ENCODE measurements around the gene LIN37. TPM values are rescaled to one million over a fixed set of nuclear protein-coding genes. Genes with fewer than 3 reads are reported as not detected.

Gene LIN37
- total RNA-seq, 1 experiment from 2014 or later, result 6.4 TPM

DNA sequence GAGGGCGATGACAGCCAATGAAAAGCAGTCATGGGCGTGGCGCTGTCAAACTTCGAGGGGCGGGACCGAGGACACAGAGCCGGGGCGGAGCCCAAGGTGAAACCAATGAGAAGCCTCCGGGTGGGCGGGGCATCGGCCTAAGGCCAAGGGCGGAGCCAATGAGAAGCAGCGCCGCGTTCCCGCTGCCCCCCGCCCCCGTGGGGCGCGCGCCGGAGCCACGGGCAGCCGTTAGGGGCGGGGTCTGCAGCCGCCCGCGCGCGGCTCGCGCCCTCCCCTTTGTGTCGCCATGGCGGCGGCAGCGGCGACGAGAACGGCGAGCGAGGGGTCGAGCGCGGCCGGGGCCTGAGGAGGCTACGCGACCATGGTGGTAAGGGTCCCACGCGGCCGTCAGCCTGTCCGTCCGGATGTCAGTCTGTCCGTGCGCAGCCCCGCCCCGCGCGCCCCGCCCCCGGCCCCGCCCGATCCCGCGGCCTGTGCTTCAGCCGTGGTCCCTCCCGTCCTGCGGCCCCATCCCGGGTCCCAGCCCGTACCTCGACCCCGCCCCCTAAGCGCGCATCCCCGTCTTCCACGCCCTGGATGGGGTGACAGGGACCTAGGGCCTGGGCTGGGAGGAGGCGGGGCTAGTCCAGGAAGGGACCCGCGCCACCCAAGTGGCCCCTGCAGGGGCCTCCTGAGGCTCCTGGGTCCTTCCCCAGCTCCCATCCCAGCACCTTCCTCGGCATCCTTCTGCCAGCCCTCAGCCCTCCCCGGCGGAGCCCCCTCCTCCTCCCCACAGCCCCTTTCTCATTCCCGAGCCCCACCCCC, 27.1 kb downstream of the LIN37 start, which contains the start of gene ARHGAP33:
Gene ARHGAP33, plus strand, starts transcription at position 267 of the 804 bp plus-strand sequence. Its CDS starts 95 bp downstream, at position 362.
- DNase-seq (ENCODE audit: low spot score) (peak; percentile 100), ATAC-seq (peak; percentile 87)
- Mint-ChIP-seq H3K9me3 (no peaks in the 10 kb centered on the region), H3K36me3 (no peaks in the 10 kb centered on the region), H3K4me1 (peaks cover 30% of the 10 kb centered on the region), H3K27ac (no peak within 1 kb of the TSS), H3K4me3 (peak within 1 kb of the TSS; percentile 70), H3K27me3 (ENCODE audit: low read depth) (peaks cover 30% of the 10 kb centered on the region)
- ChIA-PET POLR2A (no interaction called here), CTCF (interaction anchor here (0.9 to 2.5 kb wide), 4 partner anchors 9 to 81 kb away, joined by 3 to 11 read pairs (median 4); partner anchors contain the start of gene KIRREL2)
- TF ChIP-seq AR (CRISPR knock-in tag; IDR thresholded peaks at IDR 0.05) (no peak), USF2 (CRISPR knock-in tag; IDR thresholded peaks at IDR 0.05) (0 out of 2 replicates have a peak, but pooled peaks have one; percentile 6), E2F4 (CRISPR knock-in tag; IDR thresholded peaks at IDR 0.05; ENCODE audit: borderline replicate concordance, low read depth) (no peak), SP1 (CRISPR knock-in tag; conservative IDR thresholded peaks at IDR 0.05) (peak; percentile 91), E2F5 (CRISPR knock-in tag; IDR thresholded peaks at IDR 0.05) (peak; percentile 70; the same call in 1 of the 2 replicates), PRDM15 (CRISPR knock-in tag; IDR thresholded peaks at IDR 0.05) (peak; percentile 84), CREB1 (CRISPR knock-in tag; IDR thresholded peaks at IDR 0.05) (no peak), FOXJ3 (CRISPR knock-in tag; IDR thresholded peaks at IDR 0.05; ENCODE audit: borderline replicate concordance) (no peak), TP53 (CRISPR knock-in tag; IDR thresholded peaks at IDR 0.05) (no peak), NFYB (CRISPR knock-in tag; conservative IDR thresholded peaks at IDR 0.05; ENCODE audit: low read depth) (peak; percentile 64)

DNA sequence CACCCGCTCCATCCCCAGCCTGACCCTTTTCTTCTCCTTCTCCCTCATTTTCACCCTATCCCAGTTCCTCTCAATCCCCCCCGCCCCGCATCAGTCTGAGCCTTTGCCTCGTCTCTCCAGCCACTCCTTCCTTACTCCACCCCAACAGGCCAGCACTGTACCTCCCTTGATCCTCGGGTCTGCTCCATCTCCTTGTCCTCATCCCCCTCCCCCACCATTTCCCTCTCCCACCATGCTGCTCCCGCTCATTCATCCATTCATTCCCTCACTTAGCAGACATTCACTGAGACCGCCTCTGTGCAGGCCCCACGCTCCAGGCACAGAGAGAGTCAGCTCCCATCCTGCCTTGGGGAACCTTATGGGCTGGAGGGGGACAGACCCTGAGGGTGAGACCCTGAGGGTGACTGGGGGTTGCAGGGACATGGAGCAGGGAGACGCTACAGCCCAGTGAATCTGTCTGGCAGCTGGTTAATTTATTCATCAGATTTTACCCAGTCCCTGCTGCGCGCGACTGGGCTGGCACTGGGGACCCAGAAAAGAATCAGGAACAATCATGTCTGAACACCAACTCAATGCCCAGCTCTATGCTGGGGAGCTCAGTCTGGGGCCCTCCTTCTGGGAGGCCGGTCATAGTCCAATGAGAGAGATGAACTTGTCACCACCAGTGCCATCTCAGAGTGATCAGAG, 27.9 kb downstream of the LIN37 start:
- Mint-ChIP-seq H3K27me3 (ENCODE audit: low read depth) (peaks cover 30% of the 10 kb centered on the region), H3K4me1 (peaks cover 32% of the 10 kb centered on the region), H3K9me3 (no peaks in the 10 kb centered on the region), H3K4me3 (peak overlapping the region; percentile 70), H3K27ac (no peak overlapping the region), H3K36me3 (no peaks in the 10 kb centered on the region)
- ChIA-PET POLR2A (interaction anchor here (1.1 kb wide), 1 partner anchor 14 kb away, joined by 6 read pairs; no protein-coding TSS in a partner anchor), CTCF (interaction anchor here (0.9 to 2.5 kb wide), 5 partner anchors 9 to 80 kb away, joined by 3 to 11 read pairs (median 3); partner anchors contain the start of gene KIRREL2)
- ATAC-seq (no peak), DNase-seq (ENCODE audit: low spot score) (no peak)
- TF ChIP-seq ZNF121 (CRISPR knock-in tag; IDR thresholded peaks at IDR 0.05) (peak; percentile 82), E2F1 (CRISPR knock-in tag; IDR thresholded peaks at IDR 0.05) (no peak)
